ENCODE data around the gene WDR55. TPM values are rescaled to one million over a fixed set of nuclear protein-coding genes. Genes with fewer than 3 reads are reported as not detected.

The WDR55 gene, protein sequence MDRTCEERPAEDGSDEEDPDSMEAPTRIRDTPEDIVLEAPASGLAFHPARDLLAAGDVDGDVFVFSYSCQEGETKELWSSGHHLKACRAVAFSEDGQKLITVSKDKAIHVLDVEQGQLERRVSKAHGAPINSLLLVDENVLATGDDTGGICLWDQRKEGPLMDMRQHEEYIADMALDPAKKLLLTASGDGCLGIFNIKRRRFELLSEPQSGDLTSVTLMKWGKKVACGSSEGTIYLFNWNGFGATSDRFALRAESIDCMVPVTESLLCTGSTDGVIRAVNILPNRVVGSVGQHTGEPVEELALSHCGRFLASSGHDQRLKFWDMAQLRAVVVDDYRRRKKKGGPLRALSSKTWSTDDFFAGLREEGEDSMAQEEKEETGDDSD
- 28.4 and 28.8 TPM in 2 replicates for total RNA-seq

GRCh38 chr5:140664359-140665119 lies at the start of gene WDR55:
WDR55 (plus strand) TSS chr5:140664904; CDS start chr5:140664913, 9 bp downstream.

DNA sequence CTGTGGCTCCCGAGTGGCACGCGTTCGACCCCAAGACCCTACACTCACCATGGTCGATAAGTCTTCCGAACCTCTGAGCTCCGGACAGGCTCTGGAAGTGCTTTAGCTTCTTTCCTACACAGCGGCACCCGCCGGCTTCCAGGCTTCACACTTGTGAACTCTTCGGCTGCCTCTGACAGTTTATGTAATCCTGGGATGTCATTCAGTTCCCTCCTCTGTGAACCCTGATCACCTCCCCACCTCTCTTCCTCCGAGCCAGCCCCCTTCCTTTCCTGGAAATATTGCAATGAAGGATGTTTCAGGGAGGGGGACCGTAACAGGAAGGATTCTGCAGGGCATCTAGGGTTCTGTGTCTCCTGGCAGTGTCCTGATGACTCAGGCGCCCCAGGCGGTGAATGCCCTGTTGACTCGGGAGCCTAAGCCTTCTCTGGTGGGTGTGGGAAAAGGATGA lies 31.7 kb upstream of the WDR55 start, which contains the start of gene CD14:
CD14 (minus strand) TSS at position 155 of the 451 bp plus-strand sequence; CDS start at position 51, 104 bp downstream.

GRCh38 chr5:140639148-140639981 lies 25.3 kb upstream of the WDR55 start, which contains the start of gene TMCO6:
TMCO6 (plus strand) TSS chr5:140639451; CDS start chr5:140639528, 77 bp downstream.

GRCh38 chr5:140673187-140673976 lies 8.7 kb downstream of the WDR55 start, which contains the start of gene DND1:
DND1 (minus strand) TSS chr5:140673576; CDS start chr5:140673542, 34 bp downstream.

DNA sequence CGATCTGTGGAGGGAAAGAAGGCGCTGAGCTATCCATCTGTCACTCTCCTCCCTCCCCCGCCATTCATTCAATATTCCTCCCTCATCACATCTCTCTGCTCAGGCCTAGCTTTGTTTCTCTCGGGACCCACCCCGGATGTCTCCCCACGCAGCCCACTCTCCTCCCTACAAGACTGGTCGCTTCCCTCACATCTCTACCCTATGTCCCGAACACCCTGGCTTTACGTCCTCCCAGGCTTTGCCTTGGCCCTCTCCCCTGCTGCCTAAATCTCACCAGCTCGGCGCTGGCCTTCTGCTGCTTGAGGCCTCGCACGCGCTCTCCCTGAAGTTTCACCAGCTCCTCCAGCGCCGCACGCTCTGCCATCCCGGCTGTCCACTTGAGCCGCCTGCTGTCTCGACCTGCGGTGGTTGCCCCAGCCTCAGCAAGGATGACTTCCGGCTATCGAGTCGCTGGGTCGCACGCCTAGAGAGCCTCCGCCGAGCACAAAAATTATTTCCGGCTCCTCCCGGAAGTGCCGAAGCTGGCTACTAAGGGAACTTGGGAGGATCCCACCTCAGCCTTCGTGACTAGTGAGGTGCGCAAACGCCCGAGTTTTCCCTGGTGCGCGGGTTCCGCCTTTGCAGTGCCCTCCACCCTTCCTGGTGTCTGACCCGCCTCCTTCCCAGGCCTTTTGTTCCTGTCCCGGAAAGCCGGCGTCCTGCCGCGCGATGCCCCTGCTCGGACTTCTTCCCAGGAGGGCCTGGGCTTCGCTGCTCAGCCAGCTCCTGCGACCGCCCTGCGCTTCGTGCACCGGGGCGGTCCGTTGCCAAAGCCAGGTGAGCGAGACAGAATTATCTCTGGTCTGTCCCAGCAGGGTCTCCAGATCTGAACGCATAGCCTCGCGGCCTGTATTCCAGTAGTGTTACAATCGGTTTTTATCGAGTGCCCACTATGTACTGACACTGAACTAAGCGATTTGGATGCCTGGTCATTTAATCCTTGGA lies 26.5 kb downstream of the WDR55 start, which contains the start of the genes HARS1 and HARS2:
HARS1 (minus strand) TSS at position 430 of the 984 bp plus-strand sequence; CDS start at position 364, 66 bp downstream.
HARS2 (plus strand) TSS at position 515 of the 984 bp plus-strand sequence; CDS start at position 709, 194 bp downstream.

GRCh38 chr5:140700177-140701144 lies 35.8 kb downstream of the WDR55 start, which contains the start of gene ZMAT2:
ZMAT2 (plus strand) TSS chr5:140700447; CDS start chr5:140700461, 14 bp downstream.

Small RNAs within 50 kb of the gene (small RNA-seq; reads per million reads assigned to genes)
- gene VTRNA1-1 (28.2 reads per million, percentile 98 among the genes with 10 or more reads in this experiment), gene VTRNA1-2 (18.6 reads per million, percentile 97 among the genes with 10 or more reads in this experiment)

Other genes starting within 250 kb of the WDR55 start
- 0.38 and 1.3 TPM in 2 replicates for gene EIF4EBP3, start 117.2 kb upstream of the WDR55 start, total RNA-seq
- gene SRA1, start 107.4 kb upstream of the WDR55 start, total RNA-seq = 21.2 and 23.5 TPM in 2 replicates
- gene APBB3, start 100.3 kb upstream of the WDR55 start, total RNA-seq = 7.3 and 9.5 TPM in 2 replicates
- gene SLC35A4, start 100.1 kb upstream of the WDR55 start, total RNA-seq = 24.8 and 30.7 TPM in 2 replicates
- 0.57 TPM in 1 of 2 replicates, not detected in the other for gene CD14, start 31.7 kb upstream of the WDR55 start, total RNA-seq
- 9.8 and 20.6 TPM in 2 replicates for gene TMCO6, start 25.5 kb upstream of the WDR55 start, total RNA-seq
- 24.4 and 30.4 TPM in 2 replicates for gene NDUFA2, start 17.3 kb upstream of the WDR55 start, total RNA-seq
- gene IK, start 17.1 kb upstream of the WDR55 start, total RNA-seq = 72.5 and 85.6 TPM in 2 replicates
- gene DND1, start 8.7 kb downstream of the WDR55 start, total RNA-seq = 0.38 TPM in 1 of 2 replicates, not detected in the other
- 48.7 and 60.9 TPM in 2 replicates for gene HARS1, start 26.5 kb downstream of the WDR55 start, total RNA-seq
- gene HARS2, start 26.6 kb downstream of the WDR55 start, total RNA-seq = 31.7 and 39.1 TPM in 2 replicates
- 25.2 and 32.4 TPM in 2 replicates for gene ZMAT2, start 35.5 kb downstream of the WDR55 start, total RNA-seq
- gene PCDHA1, start 121.2 kb downstream of the WDR55 start, total RNA-seq = not detected in 2 replicates
- under 0.01 TPM in 1 of 2 replicates, not detected in the other for gene PCDHA2, start 129.9 kb downstream of the WDR55 start, total RNA-seq
- gene PCDHA3, start 136.2 kb downstream of the WDR55 start, total RNA-seq = under 0.01 and 0.19 TPM in 2 replicates
- 0.10 and 0.33 TPM in 2 replicates for gene PCDHA4, start 142.2 kb downstream of the WDR55 start, total RNA-seq
- gene PCDHA5, start 156.7 kb downstream of the WDR55 start, total RNA-seq = under 0.01 and 0.10 TPM in 2 replicates
- gene PCDHA6, start 163.1 kb downstream of the WDR55 start, total RNA-seq = 0.19 and 0.33 TPM in 2 replicates
- gene PCDHA7, start 169.4 kb downstream of the WDR55 start, total RNA-seq = 0.19 and 0.33 TPM in 2 replicates
- gene PCDHA8, start 176.3 kb downstream of the WDR55 start, total RNA-seq = under 0.01 TPM in 1 of 2 replicates, not detected in the other
- gene PCDHA9, start 183.5 kb downstream of the WDR55 start, total RNA-seq = under 0.01 TPM in 2 replicates
- under 0.01 and 0.19 TPM in 2 replicates for gene PCDHA10, start 191.0 kb downstream of the WDR55 start, total RNA-seq
- under 0.01 and 0.10 TPM in 2 replicates for gene PCDHA11, start 204.1 kb downstream of the WDR55 start, total RNA-seq
- gene PCDHA12, start 210.4 kb downstream of the WDR55 start, total RNA-seq = under 0.01 TPM in 1 of 2 replicates, not detected in the other
- not detected in 2 replicates for gene PCDHA13, start 217.2 kb downstream of the WDR55 start, total RNA-seq

Measured in vein endothelial cell (primary cell).